GM23338 (cell line): Measurements from ENCODE around the gene TMEM250. TPM values are rescaled to one million over a fixed set of nuclear protein-coding genes. Genes with fewer than 3 reads are reported as not detected.

ENCODE experiments used
- ATAC-seq: fragments of 200-7000 bp; cut with Tn5 transposase; 3 replicates; pipeline ENCODE4 v1.9.1; 2020
- DNase-seq: peaks from one replicate; pipeline ENCODE4 v3.0.0-alpha.2; 2015; ENCODE audit warnings: low spot score
- H2AFZ ChIP-seq: fragments of 200-600 bp; sonication (generic); 2 replicates; pipeline ENCODE4 v1.8.0; 2016; ENCODE audit warnings: antibody characterized with exemption, mild to moderate bottlenecking, moderate library complexity
- H3F3A ChIP-seq: fragments of 200-600 bp; sonication (generic); replicated peaks from 2 replicates; pipeline ENCODE4 v1.8.0; 2017; ENCODE audit warnings: antibody characterized with exemption, mixed run types, low read depth
- H3K27ac ChIP-seq: fragments of 200-600 bp; sonication (generic); 2 replicates; pipeline ENCODE4 v1.6.1; 2016; ENCODE audit warnings: low read depth
- H3K27me3 ChIP-seq: fragments of 200-600 bp; sonication (generic); 2 replicates; pipeline ENCODE4 v1.8.0; 2016; ENCODE audit warnings: mild to moderate bottlenecking, mixed run types, moderate library complexity; ENCODE audit not compliant: insufficient read depth
- H3K36me3 ChIP-seq: fragments of 200-600 bp; sonication (generic); 2 replicates; pipeline ENCODE4 v1.8.0; 2016; ENCODE audit warnings: mild to moderate bottlenecking; ENCODE audit not compliant: insufficient read depth
- H3K4me1 ChIP-seq: fragments of 200-600 bp; sonication (generic); 2 replicates; pipeline ENCODE4 v1.8.0; 2016; ENCODE audit warnings: mild to moderate bottlenecking, moderate library complexity; ENCODE audit not compliant: insufficient read depth
- H3K4me2 ChIP-seq: fragments of 200-600 bp; sonication (generic); 2 replicates; pipeline ENCODE4 v1.7.1; 2017; ENCODE audit warnings: mixed run types
- H3K4me3 ChIP-seq: fragments of 200-600 bp; sonication (generic); 2 replicates; pipeline ENCODE4 v1.6.1; 2016; ENCODE audit warnings: mixed run types
- H3K79me2 ChIP-seq: fragments of 200-600 bp; sonication (generic); replicated peaks from 2 replicates; pipeline ENCODE4 v1.8.0; 2017; ENCODE audit warnings: mild to moderate bottlenecking; ENCODE audit not compliant: insufficient read depth
- H3K9me2 ChIP-seq: fragments of 200-600 bp; sonication (generic); 2 replicates; pipeline ENCODE4 v1.8.0; 2017; ENCODE audit not compliant: insufficient read depth
- H4K20me1 ChIP-seq: fragments of 200-600 bp; sonication (generic); replicated peaks from 2 replicates; pipeline ENCODE4 v1.8.0; 2017; ENCODE audit warnings: mild to moderate bottlenecking; ENCODE audit not compliant: insufficient read depth
- H3K27ac Mint-ChIP-seq: 2 replicates; pipeline ENCODE4 v1.8.0; 2020; ENCODE audit warnings: inconsistent platforms, mild to moderate bottlenecking, moderate library complexity, mixed read lengths
- H3K27me3 Mint-ChIP-seq: 3 replicates; pipeline ENCODE4 v1.8.0; 2022; ENCODE audit warnings: low read depth, mild to moderate bottlenecking, moderate library complexity, mixed read lengths, inconsistent platforms; ENCODE audit not compliant: insufficient read depth, poor library complexity
- H3K36me3 Mint-ChIP-seq: 3 replicates; pipeline ENCODE4 v1.8.0; 2021; ENCODE audit warnings: low read depth, mild to moderate bottlenecking, inconsistent platforms, moderate library complexity, mixed read lengths
- H3K4me1 Mint-ChIP-seq: 3 replicates; pipeline ENCODE4 v1.8.0; 2020; ENCODE audit warnings: mild to moderate bottlenecking, inconsistent platforms, mixed read lengths
- H3K4me3 Mint-ChIP-seq: 3 replicates; pipeline ENCODE4 v1.8.0; 2021; ENCODE audit warnings: moderate library complexity, mild to moderate bottlenecking, inconsistent platforms, mixed read lengths
- H3K9me3 Mint-ChIP-seq: 3 replicates; pipeline ENCODE4 v1.8.0; 2020; ENCODE audit warnings: moderate library complexity, mild to moderate bottlenecking, inconsistent platforms, mixed read lengths
- CREB1 ChIP-seq: fragments of 250-450 bp; sonication (Bioruptor Pico); IDR thresholded peaks from 2 replicates; pipeline ENCODE4 v1.5.0; 2020; ENCODE audit warnings: low read depth, mild to moderate bottlenecking, moderate library complexity
- EZH2 ChIP-seq: fragments of 200-600 bp; sonication (generic); IDR thresholded peaks from one replicate; pipeline ENCODE4 v1.8.0; 2017; ENCODE audit warnings: antibody characterized with exemption, mild to moderate bottlenecking, low read depth; ENCODE audit not compliant: unreplicated experiment
- EZH2phosphoT487 ChIP-seq: fragments of 200-600 bp; sonication (generic); IDR thresholded peaks from one replicate; pipeline ENCODE4 v1.8.1; 2018; ENCODE audit warnings: antibody characterized with exemption; ENCODE audit not compliant: unreplicated experiment
- JUNB ChIP-seq: IDR thresholded peaks from one replicate; pipeline ENCODE4 v1.6.1; 2016; ENCODE audit warnings: antibody characterized with exemption; ENCODE audit not compliant: unreplicated experiment
- NANOG ChIP-seq: IDR thresholded peaks from 2 replicates; pipeline ENCODE4 v1.6.1; 2016; ENCODE audit warnings: antibody characterized with exemption, borderline replicate concordance
- POLR2AphosphoS5 ChIP-seq: IDR thresholded peaks from 2 replicates; pipeline ENCODE4 v1.6.1; 2016; ENCODE audit warnings: antibody characterized with exemption, low read depth
- STAT1 ChIP-seq: IDR thresholded peaks from one replicate; pipeline ENCODE4 v1.6.1; 2016; ENCODE audit warnings: antibody characterized with exemption; ENCODE audit not compliant: unreplicated experiment
- ZNF114 ChIP-seq: fragments of 250-450 bp; sonication (Bioruptor Pico); IDR thresholded peaks from 2 replicates; pipeline ENCODE4 v1.5.0; 2020; ENCODE audit warnings: mild to moderate bottlenecking, moderate library complexity
- ZNF331 ChIP-seq: fragments of 250-450 bp; sonication (Bioruptor Pico); IDR thresholded peaks from 2 replicates; pipeline ENCODE4 v1.5.0; 2020; ENCODE audit warnings: low read depth, mild to moderate bottlenecking, moderate library complexity
- polyA plus RNA-seq: library from polyadenylated mRNA; unstranded; fragments of >200 nt; fragmentation: Nextera tagmentation; extraction: Ambion mirVana; gene quantifications from 2 replicates; pipeline ENCODE4 v1.2.1, GENCODE V29; 2016
- total RNA-seq: library from RNA; depleted of rRNA; stranded (reverse); fragments of >200 nt; shearing (Covaris generic); gene quantifications from 2 replicates; pipeline ENCODE4 v1.2.3, GENCODE V29; 2014
- TF ChIP-seq, protein P1 (sequence below): fragments of 250-450 bp; sonication (Bioruptor Pico); IDR thresholded peaks from 2 replicates; pipeline ENCODE4 v1.5.0; 2020; ENCODE audit warnings: mild to moderate bottlenecking, moderate library complexity
- TF ChIP-seq, protein P2 (sequence below): IDR thresholded peaks from one replicate; pipeline ENCODE4 v1.6.1; 2018; ENCODE audit warnings: antibody characterized with exemption; ENCODE audit not compliant: unreplicated experiment
- TF ChIP-seq, protein P3 (sequence below), 2 experiments: fragments of 200-600 bp in 1 of 2; sonication (generic) in 1 of 2; conservative IDR thresholded peaks; 2 replicates each; pipeline versions ENCODE4 v1.5.1 to v1.6.1; 2016 to 2017; ENCODE audit warnings: antibody characterized with exemption in 2 of 2, low read depth in 2 of 2, mild to moderate bottlenecking in 2 of 2, moderate library complexity in 1 of 2
- TF ChIP-seq, protein P4 (sequence below): IDR thresholded peaks from 2 replicates; pipeline ENCODE4 v1.6.1; 2016; ENCODE audit warnings: antibody characterized with exemption

The TMEM250 gene
- total and polyA plus RNA-seq, 2 experiments from 2014 or later, result 12.2 to 39.2 TPM

DNA sequence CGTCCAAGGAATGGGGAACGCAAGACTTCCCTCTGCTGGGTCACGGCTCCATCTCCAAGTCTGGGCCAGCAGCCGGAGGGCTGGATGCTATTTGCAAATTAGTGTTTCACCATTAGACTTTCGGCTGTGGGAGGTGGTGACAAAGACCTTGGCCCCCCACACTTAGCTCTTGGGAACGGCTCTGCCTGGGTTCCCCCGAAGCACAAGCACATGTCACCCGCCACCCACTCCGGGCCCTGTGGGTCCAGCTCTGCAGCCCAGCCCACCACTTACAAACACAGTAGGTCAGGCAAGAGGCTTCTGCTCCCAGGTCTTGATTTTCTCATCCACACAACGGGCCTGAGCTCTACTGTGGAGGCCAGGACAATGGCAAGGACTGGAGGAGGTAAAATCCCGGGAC is 25.8 kb upstream of the TMEM250 start:
- H3K27me3 ChIP-seq, result no peaks in the 10 kb centered on the region
- H2AFZ ChIP-seq, result no peak overlapping the region
- H4K20me1 ChIP-seq, result no peaks in the 10 kb centered on the region
- TF ChIP-seq EZH2 (no peak), POLR2AphosphoS5 (no peak), CREB1 (CRISPR knock-in tag) (no peak), EZH2phosphoT487 (no peak), STAT1 (no peak), JUNB (no peak), NANOG (no peak), ZNF114 (CRISPR knock-in tag) (no peak), ZNF331 (CRISPR knock-in tag) (no peak)
- TF ChIP-seq, protein P1, sequence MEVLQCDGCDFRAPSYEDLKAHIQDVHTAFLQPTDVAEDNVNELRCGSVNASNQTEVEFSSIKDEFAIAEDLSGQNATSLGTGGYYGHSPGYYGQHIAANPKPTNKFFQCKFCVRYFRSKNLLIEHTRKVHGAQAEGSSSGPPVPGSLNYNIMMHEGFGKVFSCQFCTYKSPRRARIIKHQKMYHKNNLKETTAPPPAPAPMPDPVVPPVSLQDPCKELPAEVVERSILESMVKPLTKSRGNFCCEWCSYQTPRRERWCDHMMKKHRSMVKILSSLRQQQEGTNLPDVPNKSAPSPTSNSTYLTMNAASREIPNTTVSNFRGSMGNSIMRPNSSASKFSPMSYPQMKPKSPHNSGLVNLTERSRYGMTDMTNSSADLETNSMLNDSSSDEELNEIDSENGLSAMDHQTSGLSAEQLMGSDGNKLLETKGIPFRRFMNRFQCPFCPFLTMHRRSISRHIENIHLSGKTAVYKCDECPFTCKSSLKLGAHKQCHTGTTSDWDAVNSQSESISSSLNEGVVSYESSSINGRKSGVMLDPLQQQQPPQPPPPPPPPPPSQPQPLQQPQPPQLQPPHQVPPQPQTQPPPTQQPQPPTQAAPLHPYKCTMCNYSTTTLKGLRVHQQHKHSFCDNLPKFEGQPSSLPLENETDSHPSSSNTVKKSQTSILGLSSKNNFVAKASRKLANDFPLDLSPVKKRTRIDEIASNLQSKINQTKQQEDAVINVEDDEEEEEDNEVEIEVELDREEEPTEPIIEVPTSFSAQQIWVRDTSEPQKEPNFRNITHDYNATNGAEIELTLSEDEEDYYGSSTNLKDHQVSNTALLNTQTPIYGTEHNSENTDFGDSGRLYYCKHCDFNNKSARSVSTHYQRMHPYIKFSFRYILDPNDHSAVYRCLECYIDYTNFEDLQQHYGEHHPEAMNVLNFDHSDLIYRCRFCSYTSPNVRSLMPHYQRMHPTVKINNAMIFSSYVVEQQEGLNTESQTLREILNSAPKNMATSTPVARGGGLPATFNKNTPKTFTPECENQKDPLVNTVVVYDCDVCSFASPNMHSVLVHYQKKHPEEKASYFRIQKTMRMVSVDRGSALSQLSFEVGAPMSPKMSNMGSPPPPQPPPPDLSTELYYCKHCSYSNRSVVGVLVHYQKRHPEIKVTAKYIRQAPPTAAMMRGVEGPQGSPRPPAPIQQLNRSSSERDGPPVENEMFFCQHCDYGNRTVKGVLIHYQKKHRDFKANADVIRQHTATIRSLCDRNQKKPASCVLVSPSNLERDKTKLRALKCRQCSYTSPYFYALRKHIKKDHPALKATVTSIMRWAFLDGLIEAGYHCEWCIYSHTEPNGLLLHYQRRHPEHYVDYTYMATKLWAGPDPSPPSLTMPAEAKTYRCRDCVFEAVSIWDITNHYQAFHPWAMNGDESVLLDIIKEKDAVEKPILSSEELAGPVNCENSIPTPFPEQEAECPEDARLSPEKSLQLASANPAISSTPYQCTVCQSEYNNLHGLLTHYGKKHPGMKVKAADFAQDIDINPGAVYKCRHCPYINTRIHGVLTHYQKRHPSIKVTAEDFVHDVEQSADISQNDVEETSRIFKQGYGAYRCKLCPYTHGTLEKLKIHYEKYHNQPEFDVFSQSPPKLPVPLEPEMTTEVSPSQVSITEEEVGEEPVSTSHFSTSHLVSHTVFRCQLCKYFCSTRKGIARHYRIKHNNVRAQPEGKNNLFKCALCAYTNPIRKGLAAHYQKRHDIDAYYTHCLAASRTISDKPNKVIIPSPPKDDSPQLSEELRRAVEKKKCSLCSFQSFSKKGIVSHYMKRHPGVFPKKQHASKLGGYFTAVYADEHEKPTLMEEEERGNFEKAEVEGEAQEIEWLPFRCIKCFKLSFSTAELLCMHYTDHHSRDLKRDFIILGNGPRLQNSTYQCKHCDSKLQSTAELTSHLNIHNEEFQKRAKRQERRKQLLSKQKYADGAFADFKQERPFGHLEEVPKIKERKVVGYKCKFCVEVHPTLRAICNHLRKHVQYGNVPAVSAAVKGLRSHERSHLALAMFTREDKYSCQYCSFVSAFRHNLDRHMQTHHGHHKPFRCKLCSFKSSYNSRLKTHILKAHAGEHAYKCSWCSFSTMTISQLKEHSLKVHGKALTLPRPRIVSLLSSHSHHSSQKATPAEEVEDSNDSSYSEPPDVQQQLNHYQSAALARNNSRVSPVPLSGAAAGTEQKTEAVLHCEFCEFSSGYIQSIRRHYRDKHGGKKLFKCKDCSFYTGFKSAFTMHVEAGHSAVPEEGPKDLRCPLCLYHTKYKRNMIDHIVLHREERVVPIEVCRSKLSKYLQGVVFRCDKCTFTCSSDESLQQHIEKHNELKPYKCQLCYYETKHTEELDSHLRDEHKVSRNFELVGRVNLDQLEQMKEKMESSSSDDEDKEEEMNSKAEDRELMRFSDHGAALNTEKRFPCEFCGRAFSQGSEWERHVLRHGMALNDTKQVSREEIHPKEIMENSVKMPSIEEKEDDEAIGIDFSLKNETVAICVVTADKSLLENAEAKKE (CRISPR knock-in tag), result no peak
- TF ChIP-seq, protein P2, sequence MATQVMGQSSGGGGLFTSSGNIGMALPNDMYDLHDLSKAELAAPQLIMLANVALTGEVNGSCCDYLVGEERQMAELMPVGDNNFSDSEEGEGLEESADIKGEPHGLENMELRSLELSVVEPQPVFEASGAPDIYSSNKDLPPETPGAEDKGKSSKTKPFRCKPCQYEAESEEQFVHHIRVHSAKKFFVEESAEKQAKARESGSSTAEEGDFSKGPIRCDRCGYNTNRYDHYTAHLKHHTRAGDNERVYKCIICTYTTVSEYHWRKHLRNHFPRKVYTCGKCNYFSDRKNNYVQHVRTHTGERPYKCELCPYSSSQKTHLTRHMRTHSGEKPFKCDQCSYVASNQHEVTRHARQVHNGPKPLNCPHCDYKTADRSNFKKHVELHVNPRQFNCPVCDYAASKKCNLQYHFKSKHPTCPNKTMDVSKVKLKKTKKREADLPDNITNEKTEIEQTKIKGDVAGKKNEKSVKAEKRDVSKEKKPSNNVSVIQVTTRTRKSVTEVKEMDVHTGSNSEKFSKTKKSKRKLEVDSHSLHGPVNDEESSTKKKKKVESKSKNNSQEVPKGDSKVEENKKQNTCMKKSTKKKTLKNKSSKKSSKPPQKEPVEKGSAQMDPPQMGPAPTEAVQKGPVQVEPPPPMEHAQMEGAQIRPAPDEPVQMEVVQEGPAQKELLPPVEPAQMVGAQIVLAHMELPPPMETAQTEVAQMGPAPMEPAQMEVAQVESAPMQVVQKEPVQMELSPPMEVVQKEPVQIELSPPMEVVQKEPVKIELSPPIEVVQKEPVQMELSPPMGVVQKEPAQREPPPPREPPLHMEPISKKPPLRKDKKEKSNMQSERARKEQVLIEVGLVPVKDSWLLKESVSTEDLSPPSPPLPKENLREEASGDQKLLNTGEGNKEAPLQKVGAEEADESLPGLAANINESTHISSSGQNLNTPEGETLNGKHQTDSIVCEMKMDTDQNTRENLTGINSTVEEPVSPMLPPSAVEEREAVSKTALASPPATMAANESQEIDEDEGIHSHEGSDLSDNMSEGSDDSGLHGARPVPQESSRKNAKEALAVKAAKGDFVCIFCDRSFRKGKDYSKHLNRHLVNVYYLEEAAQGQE, result no peak
- TF ChIP-seq, protein P3, sequence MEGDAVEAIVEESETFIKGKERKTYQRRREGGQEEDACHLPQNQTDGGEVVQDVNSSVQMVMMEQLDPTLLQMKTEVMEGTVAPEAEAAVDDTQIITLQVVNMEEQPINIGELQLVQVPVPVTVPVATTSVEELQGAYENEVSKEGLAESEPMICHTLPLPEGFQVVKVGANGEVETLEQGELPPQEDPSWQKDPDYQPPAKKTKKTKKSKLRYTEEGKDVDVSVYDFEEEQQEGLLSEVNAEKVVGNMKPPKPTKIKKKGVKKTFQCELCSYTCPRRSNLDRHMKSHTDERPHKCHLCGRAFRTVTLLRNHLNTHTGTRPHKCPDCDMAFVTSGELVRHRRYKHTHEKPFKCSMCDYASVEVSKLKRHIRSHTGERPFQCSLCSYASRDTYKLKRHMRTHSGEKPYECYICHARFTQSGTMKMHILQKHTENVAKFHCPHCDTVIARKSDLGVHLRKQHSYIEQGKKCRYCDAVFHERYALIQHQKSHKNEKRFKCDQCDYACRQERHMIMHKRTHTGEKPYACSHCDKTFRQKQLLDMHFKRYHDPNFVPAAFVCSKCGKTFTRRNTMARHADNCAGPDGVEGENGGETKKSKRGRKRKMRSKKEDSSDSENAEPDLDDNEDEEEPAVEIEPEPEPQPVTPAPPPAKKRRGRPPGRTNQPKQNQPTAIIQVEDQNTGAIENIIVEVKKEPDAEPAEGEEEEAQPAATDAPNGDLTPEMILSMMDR (conservative IDR thresholded peaks at IDR 0.05; ENCODE audit: low read depth in 2 of 2), result no peak
- TF ChIP-seq, protein P4, sequence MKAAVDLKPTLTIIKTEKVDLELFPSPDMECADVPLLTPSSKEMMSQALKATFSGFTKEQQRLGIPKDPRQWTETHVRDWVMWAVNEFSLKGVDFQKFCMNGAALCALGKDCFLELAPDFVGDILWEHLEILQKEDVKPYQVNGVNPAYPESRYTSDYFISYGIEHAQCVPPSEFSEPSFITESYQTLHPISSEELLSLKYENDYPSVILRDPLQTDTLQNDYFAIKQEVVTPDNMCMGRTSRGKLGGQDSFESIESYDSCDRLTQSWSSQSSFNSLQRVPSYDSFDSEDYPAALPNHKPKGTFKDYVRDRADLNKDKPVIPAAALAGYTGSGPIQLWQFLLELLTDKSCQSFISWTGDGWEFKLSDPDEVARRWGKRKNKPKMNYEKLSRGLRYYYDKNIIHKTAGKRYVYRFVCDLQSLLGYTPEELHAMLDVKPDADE, result no peak
- no peaks in the 10 kb centered on the region for H3K79me2 ChIP-seq
- H3K4me1 ChIP-seq, result peaks cover 9% of the 10 kb centered on the region
- no peaks in the 10 kb centered on the region for H3F3A ChIP-seq
- no peak for ATAC-seq
- Mint-ChIP-seq H3K27ac (no peak overlapping the region), H3K9me3 (no peaks in the 10 kb centered on the region; the same call in 2 of the 3 replicates), H3K4me1 (peaks cover 13% of the 10 kb centered on the region), H3K4me3 (no peak overlapping the region), H3K27me3 (peaks cover 10% of the 10 kb centered on the region), H3K36me3 (no peaks in the 10 kb centered on the region)
- no peak overlapping the region for H3K27ac ChIP-seq
- no peaks in the 10 kb centered on the region for H3K9me2 ChIP-seq
- no peaks in the 10 kb centered on the region for H3K36me3 ChIP-seq
- DNase-seq, result no peak
- H3K4me3 ChIP-seq, result no peak overlapping the region
- no peak overlapping the region for H3K4me2 ChIP-seq
